ENCODE data around the gene TM9SF2. TPM values are rescaled to one million over a fixed set of nuclear protein-coding genes. Genes with fewer than 3 reads are reported as not detected.

The TM9SF2 gene
- total RNA-seq, 1 donor from 2014 or later = 122 TPM

DNA sequence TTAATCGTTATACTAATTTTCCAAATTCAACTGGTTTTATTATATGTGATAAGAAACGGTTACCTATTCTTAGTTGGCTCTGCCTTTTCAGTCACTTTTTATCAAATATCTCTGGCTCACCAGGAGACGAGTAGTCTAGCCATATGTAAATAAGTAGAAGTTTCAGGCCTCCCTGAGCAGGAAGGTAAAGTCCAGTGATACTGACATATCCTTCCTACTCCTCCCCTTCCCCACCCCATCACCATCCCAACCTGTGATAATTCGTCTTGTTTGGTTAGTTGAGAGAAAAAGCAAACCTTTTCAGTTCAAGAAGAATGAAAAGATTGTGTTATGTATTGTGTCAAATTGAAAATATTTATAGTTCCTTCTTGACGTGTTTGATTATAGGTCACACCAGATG, 53.9 kb downstream of the TM9SF2 start:
- Mint-ChIP-seq H3K4me3 (ENCODE audit: unreplicated experiment) (no peak overlapping the region), H3K27me3 (ENCODE audit: unreplicated experiment) (no peaks in the 10 kb centered on the region), H3K36me3 (ENCODE audit: unreplicated experiment) (peaks cover 54% of the 10 kb centered on the region), H3K4me1 (ENCODE audit: unreplicated experiment) (peaks cover 4% of the 10 kb centered on the region), H3K27ac (ENCODE audit: unreplicated experiment) (no peak overlapping the region), H3K9me3 (ENCODE audit: unreplicated experiment) (no peaks in the 10 kb centered on the region)
- no peak for DNase-seq (ENCODE audit: extremely low spot score, unreplicated experiment)
- no peak for TF ChIP-seq CTCF (IDR thresholded peaks at IDR 0.05)

GRCh38 chr13:99556867-99557443, 55.7 kb downstream of the TM9SF2 start:
- TF ChIP-seq CTCF (IDR thresholded peaks at IDR 0.05) = no peak
- no peaks in the 10 kb centered on the region for H3K9me3 Mint-ChIP-seq (ENCODE audit: unreplicated experiment)
- no peak for DNase-seq (ENCODE audit: extremely low spot score, unreplicated experiment)
- no peaks in the 10 kb centered on the region for H3K27me3 Mint-ChIP-seq (ENCODE audit: unreplicated experiment)
- no peak overlapping the region for H3K27ac Mint-ChIP-seq (ENCODE audit: unreplicated experiment)
- H3K4me3 Mint-ChIP-seq (ENCODE audit: unreplicated experiment) = no peak overlapping the region
- H3K36me3 Mint-ChIP-seq (ENCODE audit: unreplicated experiment) = peaks cover 47% of the 10 kb centered on the region
- peaks cover 4% of the 10 kb centered on the region for H3K4me1 Mint-ChIP-seq (ENCODE audit: unreplicated experiment)

GRCh38 chr13:99558570-99559180, 57.4 kb downstream of the TM9SF2 start:
- H3K4me1 Mint-ChIP-seq (ENCODE audit: unreplicated experiment) = peaks cover 4% of the 10 kb centered on the region
- TF ChIP-seq CTCF (IDR thresholded peaks at IDR 0.05) = no peak
- no peak overlapping the region for H3K27ac Mint-ChIP-seq (ENCODE audit: unreplicated experiment)
- DNase-seq (ENCODE audit: extremely low spot score, unreplicated experiment) = no peak
- no peaks in the 10 kb centered on the region for H3K27me3 Mint-ChIP-seq (ENCODE audit: unreplicated experiment)
- no peak overlapping the region for H3K4me3 Mint-ChIP-seq (ENCODE audit: unreplicated experiment)
- H3K9me3 Mint-ChIP-seq (ENCODE audit: unreplicated experiment) = no peaks in the 10 kb centered on the region
- peaks cover 55% of the 10 kb centered on the region for H3K36me3 Mint-ChIP-seq (ENCODE audit: unreplicated experiment)

DNA sequence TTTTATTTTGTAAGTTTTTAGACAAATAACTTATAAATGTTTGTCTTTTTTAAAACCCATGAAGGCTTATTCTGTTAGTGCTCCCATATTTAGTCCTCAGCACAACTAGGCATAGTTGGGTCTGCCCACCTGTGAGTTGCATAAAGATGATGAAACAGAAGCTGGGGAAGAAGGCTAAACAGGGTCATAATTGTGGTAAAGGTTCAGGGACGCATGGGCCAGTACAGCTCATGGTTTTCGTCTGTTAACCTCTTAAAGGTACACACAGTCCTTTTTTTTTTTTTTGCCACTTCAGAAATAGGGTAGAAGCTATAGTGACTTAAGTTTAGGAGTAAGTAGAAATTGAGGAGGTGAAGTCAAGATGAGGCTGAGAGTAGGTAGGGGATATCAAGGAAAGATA, 58.3 kb downstream of the TM9SF2 start:
- H3K9me3 Mint-ChIP-seq (ENCODE audit: unreplicated experiment) = no peaks in the 10 kb centered on the region
- no peak overlapping the region for H3K4me3 Mint-ChIP-seq (ENCODE audit: unreplicated experiment)
- H3K27ac Mint-ChIP-seq (ENCODE audit: unreplicated experiment) = no peak overlapping the region
- H3K36me3 Mint-ChIP-seq (ENCODE audit: unreplicated experiment) = peaks cover 54% of the 10 kb centered on the region
- no peak for TF ChIP-seq CTCF (IDR thresholded peaks at IDR 0.05)
- DNase-seq (ENCODE audit: extremely low spot score, unreplicated experiment) = no peak
- peaks cover 4% of the 10 kb centered on the region for H3K4me1 Mint-ChIP-seq (ENCODE audit: unreplicated experiment)
- H3K27me3 Mint-ChIP-seq (ENCODE audit: unreplicated experiment) = no peaks in the 10 kb centered on the region

- no peak for TF ChIP-seq CTCF (IDR thresholded peaks at IDR 0.05)
- Mint-ChIP-seq H3K9me3 (ENCODE audit: unreplicated experiment) (peaks cover 4% of the 10 kb centered on the region), H3K4me3 (ENCODE audit: unreplicated experiment) (no peak overlapping the region), H3K36me3 (ENCODE audit: unreplicated experiment) (peaks cover 47% of the 10 kb centered on the region), H3K4me1 (ENCODE audit: unreplicated experiment) (peaks cover 4% of the 10 kb centered on the region), H3K27me3 (ENCODE audit: unreplicated experiment) (no peaks in the 10 kb centered on the region), H3K27ac (ENCODE audit: unreplicated experiment) (no peak overlapping the region)
- no peak for DNase-seq (ENCODE audit: extremely low spot score, unreplicated experiment)
Observed at GRCh38 chr13:99563404-99563803, 62.1 kb downstream of the TM9SF2 start.

Data from osteocyte (in vitro differentiated cells).